HG02588 (cell line): ENCODE results near the gene TTBK2.
"Not testable (repeated sequence)": the region's sequence is repeated elsewhere in the genome, so short reads cannot be mapped to it uniquely, and the experiment has no call there.

Experiments used
- ATAC-seq: cut with Tn5 transposase; IDR thresholded peaks from one replicate; pipeline ENCODE4 v1.9.1; 2021; ENCODE audit warnings: mild to moderate bottlenecking, moderate library complexity; ENCODE audit not compliant: unreplicated experiment

TTBK2 gene

GRCh38 chr15:42766109-42766508 lies 154.5 kb downstream of the TTBK2 start:
- not testable (repeated sequence) for ATAC-seq

GRCh38 chr15:42764154-42764731 lies 156.3 kb downstream of the TTBK2 start:
- ATAC-seq, result not testable (repeated sequence)

GRCh38 chr15:42761813-42762212 lies 158.8 kb downstream of the TTBK2 start:
- not testable (repeated sequence) for ATAC-seq

- ATAC-seq, result no peak
Observed at GRCh38 chr15:42760759-42761158, 159.8 kb downstream of the TTBK2 start.

GRCh38 chr15:42759093-42759492 lies 161.5 kb downstream of the TTBK2 start:
- no peak for ATAC-seq

GRCh38 chr15:42750306-42750705 lies 170.3 kb downstream of the TTBK2 start:
- no peak for ATAC-seq

- no peak for ATAC-seq
Observed at GRCh38 chr15:42749266-42749665, 171.3 kb downstream of the TTBK2 start.

- no peak for ATAC-seq
Observed at GRCh38 chr15:42744195-42744594, 176.4 kb downstream of the TTBK2 start.

- ATAC-seq, result no peak
Observed at GRCh38 chr15:42742149-42742548, 178.4 kb downstream of the TTBK2 start.

- no peak for ATAC-seq
Observed at GRCh38 chr15:42741710-42742109, 178.9 kb downstream of the TTBK2 start.

GRCh38 chr15:42737529-42738328 lies 182.8 kb downstream of the TTBK2 start:
- no peak for ATAC-seq

- ATAC-seq, result peak; percentile 86
Observed at GRCh38 chr15:42736793-42737528, 183.6 kb downstream of the TTBK2 start, which contains the start of gene CDAN1. CDAN1 (minus strand) TSS chr15:42737128; CDS start chr15:42737102, 26 bp downstream.

GRCh38 chr15:42736178-42736792 lies 184.3 kb downstream of the TTBK2 start:
- no peak for ATAC-seq

GRCh38 chr15:42735382-42736165 lies 185.0 kb downstream of the TTBK2 start:
- ATAC-seq, result no peak

GRCh38 chr15:42734076-42734672 lies 186.4 kb downstream of the TTBK2 start:
- no peak for ATAC-seq

GRCh38 chr15:42733027-42733426 lies 187.6 kb downstream of the TTBK2 start:
- no peak for ATAC-seq

- ATAC-seq, result no peak
Observed at GRCh38 chr15:42732095-42732827, 188.3 kb downstream of the TTBK2 start.

GRCh38 chr15:42731461-42731860 lies 189.1 kb downstream of the TTBK2 start:
- no peak for ATAC-seq

GRCh38 chr15:42730536-42730935 lies 190.0 kb downstream of the TTBK2 start:
- ATAC-seq, result no peak
